Measurements from ENCODE around the gene WFDC8. TPM values are rescaled to one million over a fixed set of nuclear protein-coding genes. Genes with fewer than 3 reads are reported as not detected.
"Not testable (repeated sequence)": the region's sequence is repeated elsewhere in the genome, so short reads cannot be mapped to it uniquely, and the experiment has no call there.

WFDC8 gene
- total RNA-seq, 2 donors from 2014 or later: not detected

DNA sequence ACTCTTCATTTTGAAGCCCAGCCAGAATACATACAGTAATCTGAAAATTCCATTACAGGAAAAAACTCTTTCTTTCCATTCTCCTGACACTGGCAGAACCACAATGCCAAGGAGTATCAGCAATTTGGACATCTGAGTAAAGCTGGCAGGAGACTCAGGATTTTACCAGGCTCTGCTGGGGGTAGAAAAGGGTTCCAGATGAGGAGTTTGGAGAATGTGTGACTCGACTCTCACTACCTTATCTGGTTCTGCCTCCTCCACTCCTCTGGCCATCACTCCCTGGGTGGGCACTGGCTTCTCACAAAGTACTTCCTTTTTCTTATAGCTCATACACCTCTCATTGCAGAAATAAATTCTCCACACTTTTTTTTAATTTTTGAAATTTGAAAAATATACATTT lies 10.6 kb upstream of the WFDC8 start:
- ATAC-seq: no peak
- Histone ChIP-seq H3K27me3 (no peaks in the 10 kb centered on the region), H3K9me3 (no peaks in the 10 kb centered on the region), H3K36me3 (replicated peaks in 1 of 2; ENCODE audit: insufficient read depth in 1 of 2, low read depth in 2 of 2) (no peaks in the 10 kb centered on the region), H3K4me3 (no peak overlapping the region), H3K4me1 (no peaks in the 10 kb centered on the region), H3K27ac (no peak overlapping the region)
- no peak for DNase-seq
- TF ChIP-seq POLR2A (IDR thresholded peaks at IDR 0.05): no peak
- TF ChIP-seq, protein P1, sequence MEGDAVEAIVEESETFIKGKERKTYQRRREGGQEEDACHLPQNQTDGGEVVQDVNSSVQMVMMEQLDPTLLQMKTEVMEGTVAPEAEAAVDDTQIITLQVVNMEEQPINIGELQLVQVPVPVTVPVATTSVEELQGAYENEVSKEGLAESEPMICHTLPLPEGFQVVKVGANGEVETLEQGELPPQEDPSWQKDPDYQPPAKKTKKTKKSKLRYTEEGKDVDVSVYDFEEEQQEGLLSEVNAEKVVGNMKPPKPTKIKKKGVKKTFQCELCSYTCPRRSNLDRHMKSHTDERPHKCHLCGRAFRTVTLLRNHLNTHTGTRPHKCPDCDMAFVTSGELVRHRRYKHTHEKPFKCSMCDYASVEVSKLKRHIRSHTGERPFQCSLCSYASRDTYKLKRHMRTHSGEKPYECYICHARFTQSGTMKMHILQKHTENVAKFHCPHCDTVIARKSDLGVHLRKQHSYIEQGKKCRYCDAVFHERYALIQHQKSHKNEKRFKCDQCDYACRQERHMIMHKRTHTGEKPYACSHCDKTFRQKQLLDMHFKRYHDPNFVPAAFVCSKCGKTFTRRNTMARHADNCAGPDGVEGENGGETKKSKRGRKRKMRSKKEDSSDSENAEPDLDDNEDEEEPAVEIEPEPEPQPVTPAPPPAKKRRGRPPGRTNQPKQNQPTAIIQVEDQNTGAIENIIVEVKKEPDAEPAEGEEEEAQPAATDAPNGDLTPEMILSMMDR (IDR thresholded peaks at IDR 0.05): no peak
- intact Hi-C loops (cut with DNase I): no loop called here
- 0 to 8% methylated on average over 1 of the region's 1 CpG for WGBS, 2 donors

DNA sequence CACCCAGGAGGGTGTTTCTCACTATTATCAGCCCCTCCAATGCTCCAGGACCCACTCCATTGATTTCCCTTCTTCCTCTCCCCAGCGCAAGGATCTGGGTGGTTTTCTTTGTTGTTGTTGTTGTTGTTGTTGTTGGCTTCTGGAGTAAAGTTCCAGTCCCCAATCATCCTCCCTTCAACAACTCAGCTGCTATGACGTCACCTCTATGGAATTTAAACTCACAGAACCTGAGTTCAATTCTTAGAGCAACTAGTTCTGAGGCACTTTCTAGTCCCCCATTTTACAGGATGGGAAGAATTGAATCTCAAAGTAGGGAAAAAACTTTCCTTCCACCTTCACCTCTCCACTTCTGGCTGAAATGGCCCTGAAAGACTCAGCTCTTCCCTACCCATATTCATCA lies 9.7 kb upstream of the WFDC8 start:
- Histone ChIP-seq H3K9me3 (no peaks in the 10 kb centered on the region), H3K4me1 (no peaks in the 10 kb centered on the region), H3K4me3 (no peak overlapping the region), H3K27ac (no peak overlapping the region), H3K36me3 (replicated peaks in 1 of 2; ENCODE audit: insufficient read depth in 1 of 2, low read depth in 2 of 2) (no peaks in the 10 kb centered on the region), H3K27me3 (no peaks in the 10 kb centered on the region)
- intact Hi-C loops (cut with DNase I): no loop called here
- ATAC-seq: no peak
- DNase-seq: no peak
- WGBS, 2 donors: 81 to 87% methylated on average over 2 of the region's 2 CpGs
- TF ChIP-seq, protein P1 (IDR thresholded peaks at IDR 0.05): no peak
- no peak for TF ChIP-seq POLR2A (IDR thresholded peaks at IDR 0.05)

DNA sequence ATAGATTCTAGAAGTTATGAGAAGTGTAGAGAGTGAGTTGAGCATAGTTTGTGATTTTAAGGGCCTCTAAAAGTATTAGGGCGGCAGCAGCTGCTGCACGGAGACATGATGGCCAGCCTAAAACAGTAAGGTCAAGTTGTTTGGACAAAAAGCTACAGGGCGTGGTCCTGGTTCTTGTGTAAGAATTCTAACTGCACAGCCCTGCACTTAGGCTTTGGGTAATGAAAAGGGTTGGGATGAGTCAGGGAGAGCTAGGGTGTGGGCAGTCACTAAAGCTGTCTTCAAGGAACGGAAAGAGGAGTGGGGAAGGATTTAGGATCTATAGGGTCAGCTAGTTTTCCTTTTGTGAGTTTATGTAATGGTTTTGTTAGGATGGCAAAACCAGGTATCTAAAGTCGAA lies 6.9 kb upstream of the WFDC8 start:
- H3K4me1 ChIP-seq; DNase-seq; H3K27me3 ChIP-seq; H3K4me3 ChIP-seq; H3K27ac ChIP-seq; H3K36me3 ChIP-seq (replicated peaks in 1 of 2; ENCODE audit: insufficient read depth in 1 of 2, low read depth in 2 of 2); H3K9me3 ChIP-seq; intact Hi-C loops (cut with DNase I); ATAC-seq: not testable (repeated sequence)
- 88 to 89% methylated on average over 5 of the region's 5 CpGs for WGBS, 2 donors

DNA sequence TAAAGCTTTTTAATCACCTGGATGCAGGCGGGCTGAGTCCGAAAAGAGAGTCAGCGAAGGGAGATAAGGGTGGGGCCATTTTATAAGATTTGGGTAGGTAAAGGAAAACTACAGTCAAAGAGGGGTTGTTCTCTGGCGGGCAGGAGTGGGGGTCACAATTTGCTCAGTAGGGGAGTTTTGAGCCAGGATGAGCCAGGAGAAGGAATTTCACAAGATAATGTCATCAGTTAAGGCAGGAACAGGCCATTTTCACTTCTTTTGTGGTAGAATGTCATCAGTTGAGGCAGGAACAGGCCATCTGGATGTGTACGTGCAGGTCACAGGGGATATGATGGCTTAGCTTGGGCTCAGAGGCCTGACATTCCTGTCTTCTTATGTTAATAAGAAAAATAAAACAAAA lies 5.2 kb upstream of the WFDC8 start:
- H3K27ac ChIP-seq; ATAC-seq; DNase-seq; H3K4me1 ChIP-seq; H3K27me3 ChIP-seq; intact Hi-C loops (cut with DNase I); H3K36me3 ChIP-seq (replicated peaks in 1 of 2; ENCODE audit: insufficient read depth in 1 of 2, low read depth in 2 of 2); H3K9me3 ChIP-seq; H3K4me3 ChIP-seq: not testable (repeated sequence)
- 85 to 86% methylated on average over 5 of the region's 5 CpGs for WGBS, 2 donors

DNA sequence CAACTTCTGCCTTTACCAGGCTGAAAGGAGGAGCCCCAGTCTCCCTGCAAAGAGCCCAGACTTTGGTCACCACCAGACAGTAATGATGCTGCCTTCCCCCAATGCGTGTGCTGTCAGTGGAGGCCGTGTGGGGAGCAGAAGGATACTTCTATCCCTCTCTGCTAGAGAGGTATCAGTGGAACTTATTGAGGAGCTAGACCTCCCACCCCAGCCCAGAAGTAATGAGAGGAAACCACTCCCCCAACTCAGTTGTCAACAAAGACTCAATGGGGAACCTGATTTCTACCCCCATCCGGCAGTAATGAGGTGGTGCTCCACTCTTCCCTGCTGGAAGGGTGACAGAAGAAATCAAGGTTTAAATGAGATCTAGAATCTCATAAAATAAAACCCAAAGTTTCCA lies 4.4 kb upstream of the WFDC8 start:
- ATAC-seq (no peak), DNase-seq (no peak)
- H3K9me3 ChIP-seq: no peaks in the 10 kb centered on the region
- WGBS, 2 donors: 72 to 84% methylated on average over 2 to 3 of the region's 3 CpGs
- TF ChIP-seq, protein P1 (IDR thresholded peaks at IDR 0.05): no peak
- TF ChIP-seq POLR2A (IDR thresholded peaks at IDR 0.05): no peak
- H3K4me1 ChIP-seq: no peaks in the 10 kb centered on the region
- no peaks in the 10 kb centered on the region for H3K27me3 ChIP-seq
- intact Hi-C loops (cut with DNase I): no loop called here
- no peak overlapping the region for H3K4me3 ChIP-seq
- no peak overlapping the region for H3K27ac ChIP-seq
- H3K36me3 ChIP-seq (replicated peaks in 1 of 2; ENCODE audit: insufficient read depth in 1 of 2, low read depth in 2 of 2): no peaks in the 10 kb centered on the region

DNA sequence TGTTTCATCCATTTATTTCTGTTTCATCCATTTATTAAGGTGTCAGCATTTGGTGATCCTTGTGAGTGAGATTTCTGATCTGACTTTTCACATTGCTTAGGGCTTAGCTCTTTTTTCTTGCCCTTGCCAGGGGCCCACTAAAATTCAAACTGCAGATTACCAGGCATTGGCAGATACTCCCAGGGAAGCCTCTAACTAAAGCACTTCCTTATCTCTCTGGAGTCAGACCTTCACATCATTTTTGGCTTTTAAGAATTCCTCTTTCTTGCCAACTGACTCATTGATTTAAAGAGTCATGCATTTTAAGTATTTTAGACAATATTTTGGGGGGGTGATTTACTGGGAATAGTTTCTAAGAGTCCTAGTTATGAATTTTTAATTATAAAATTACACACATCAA lies 2.6 kb upstream of the WFDC8 start:
- no peaks in the 10 kb centered on the region for H3K4me1 ChIP-seq
- H3K4me3 ChIP-seq: no peak overlapping the region
- DNase-seq (no peak), ATAC-seq (no peak)
- no peaks in the 10 kb centered on the region for H3K27me3 ChIP-seq
- no peak overlapping the region for H3K27ac ChIP-seq
- TF ChIP-seq, protein P1 (IDR thresholded peaks at IDR 0.05): no peak
- no peak for TF ChIP-seq POLR2A (IDR thresholded peaks at IDR 0.05)
- no peaks in the 10 kb centered on the region for H3K9me3 ChIP-seq
- intact Hi-C loops (cut with DNase I): no loop called here
- no peaks in the 10 kb centered on the region for H3K36me3 ChIP-seq (replicated peaks in 1 of 2; ENCODE audit: insufficient read depth in 1 of 2, low read depth in 2 of 2)
